GM18507 (cell line): ENCODE data around the gene NYAP2.

Experiments used
- DNase-seq: peaks from one replicate; pipeline ENCODE4 v3.0.0; 2011; ENCODE audit warnings: low read depth; ENCODE audit not compliant: insufficient read length; ENCODE audit errors: extremely low spot score
- FAIRE-seq: peaks from 2 replicates; lab custom pipeline; 2011; peaks lifted over from hg19 to GRCh38; lab: Jason Lieb, UNC

NYAP2 gene

GRCh38 chr2:225422145-225422544 is 22.6 kb downstream of the NYAP2 start:
- no peak for DNase-seq
- no peak for FAIRE-seq

GRCh38 chr2:225425284-225425683 is 25.8 kb downstream of the NYAP2 start:
- DNase-seq (no peak), FAIRE-seq (no peak)

GRCh38 chr2:225428360-225428759 is 28.9 kb downstream of the NYAP2 start:
- DNase-seq (no peak), FAIRE-seq (no peak)

GRCh38 chr2:225429717-225430116 is 30.2 kb downstream of the NYAP2 start:
- FAIRE-seq: no peak
- no peak for DNase-seq

- no peak for FAIRE-seq
- DNase-seq: no peak
Observed at GRCh38 chr2:225431105-225431863, 31.8 kb downstream of the NYAP2 start.

GRCh38 chr2:225434014-225434413 is 34.5 kb downstream of the NYAP2 start:
- DNase-seq (no peak), FAIRE-seq (no peak)

GRCh38 chr2:225437319-225437718 is 37.8 kb downstream of the NYAP2 start:
- DNase-seq (no peak), FAIRE-seq (no peak)

GRCh38 chr2:225438248-225438647 is 38.7 kb downstream of the NYAP2 start:
- no peak for FAIRE-seq

GRCh38 chr2:225452677-225453076 is 53.2 kb downstream of the NYAP2 start:
- FAIRE-seq (no peak), DNase-seq (no peak)

More at GRCh38 chr2:225438248-225438647, 38.7 kb downstream of the NYAP2 start:
- DNase-seq: no peak

GRCh38 chr2:225454412-225454811 is 54.9 kb downstream of the NYAP2 start:
- DNase-seq (no peak), FAIRE-seq (no peak)

- DNase-seq: no peak
- FAIRE-seq: no peak
Observed at GRCh38 chr2:225456619-225457260, 57.2 kb downstream of the NYAP2 start.

- no peak for FAIRE-seq
- DNase-seq: no peak
Observed at GRCh38 chr2:225457482-225457881, 58.0 kb downstream of the NYAP2 start.

- FAIRE-seq: no peak
- no peak for DNase-seq
Observed at GRCh38 chr2:225458431-225459117, 59.1 kb downstream of the NYAP2 start.

GRCh38 chr2:225462417-225462816 is 62.9 kb downstream of the NYAP2 start:
- FAIRE-seq: no peak
- no peak for DNase-seq

GRCh38 chr2:225462945-225463344 is 63.4 kb downstream of the NYAP2 start:
- no peak for DNase-seq
- FAIRE-seq: no peak

- DNase-seq (no peak), FAIRE-seq (no peak)
Observed at GRCh38 chr2:225463449-225463848, 63.9 kb downstream of the NYAP2 start.

GRCh38 chr2:225464346-225465025 is 65.0 kb downstream of the NYAP2 start:
- peak; percentile 85 for FAIRE-seq

GRCh38 chr2:225465827-225466226 is 66.3 kb downstream of the NYAP2 start:
- DNase-seq (no peak), FAIRE-seq (no peak)

More at GRCh38 chr2:225464346-225465025, 65.0 kb downstream of the NYAP2 start:
- no peak for DNase-seq

- no peak for FAIRE-seq
- no peak for DNase-seq
Observed at GRCh38 chr2:225466891-225467604, 67.5 kb downstream of the NYAP2 start.
